IPS-18c (cell line): ENCODE results near the gene ALOXE3.
A peak's percentile ranks its signal among the peaks of the same experiment; 100 is the strongest.
"Not testable (repeated sequence)": the region's sequence is repeated elsewhere in the genome, so short reads cannot be mapped to it uniquely, and the experiment has no call there.

ENCODE experiments used
- H3K4me3 ChIP-seq: 2 replicates; pipeline ENCODE4 v1.7.0; 2013; ENCODE audit warnings: low read depth, mild to moderate bottlenecking, low read length, moderate library complexity; ENCODE audit not compliant: insufficient read depth
- H3K9me3 ChIP-seq: one replicate; pipeline ENCODE4 v1.6.1; 2013; ENCODE audit warnings: mild to moderate bottlenecking, low read length, moderate library complexity; ENCODE audit not compliant: control insufficient read depth, insufficient read depth

Gene ALOXE3

GRCh38 chr17:8118769-8119580 lies 661 bp upstream of the ALOXE3 start:
- H3K9me3 ChIP-seq, result no peaks in the 10 kb centered on the region
- peak overlapping the region; percentile 87 for H3K4me3 ChIP-seq

GRCh38 chr17:8117367-8117979 lies 841 bp downstream of the ALOXE3 start:
- Histone ChIP-seq H3K9me3 (no peaks in the 10 kb centered on the region), H3K4me3 (peak overlapping the region; percentile 87)

- H3K4me3 ChIP-seq, result no peak overlapping the region
- H3K9me3 ChIP-seq, result no peaks in the 10 kb centered on the region
These were observed 1.5 kb downstream of the ALOXE3 start for GRCh38 chr17:8116776-8117175.

- H3K4me3 ChIP-seq, result no peak overlapping the region
These were observed 7.4 kb downstream of the ALOXE3 start for GRCh38 chr17:8110907-8111306.

GRCh38 chr17:8110456-8110804 lies 7.9 kb downstream of the ALOXE3 start:
- no peaks in the 10 kb centered on the region for H3K9me3 ChIP-seq
- peak overlapping the region; percentile 74; the same call in 1 of the 2 replicates for H3K4me3 ChIP-seq

More at GRCh38 chr17:8110907-8111306, 7.4 kb downstream of the ALOXE3 start:
- no peaks in the 10 kb centered on the region for H3K9me3 ChIP-seq

GRCh38 chr17:8109661-8110455 lies 8.5 kb downstream of the ALOXE3 start:
- Histone ChIP-seq H3K4me3 (peak overlapping the region; percentile 74), H3K9me3 (no peaks in the 10 kb centered on the region)

GRCh38 chr17:8108972-8109660 lies 9.2 kb downstream of the ALOXE3 start:
- H3K9me3 ChIP-seq, result no peaks in the 10 kb centered on the region
- no peak overlapping the region for H3K4me3 ChIP-seq

- H3K4me3 ChIP-seq, H3K9me3 ChIP-seq: not testable (repeated sequence)
These were observed 11.3 kb downstream of the ALOXE3 start for GRCh38 chr17:8106980-8107379.

GRCh38 chr17:8105957-8106398 lies 12.3 kb downstream of the ALOXE3 start:
- H3K4me3 ChIP-seq, result no peak overlapping the region
- H3K9me3 ChIP-seq, result no peaks in the 10 kb centered on the region

- H3K9me3 ChIP-seq, result peaks cover 2% of the 10 kb centered on the region
- H3K4me3 ChIP-seq, result no peak overlapping the region
These were observed 13.4 kb downstream of the ALOXE3 start for GRCh38 chr17:8104911-8105310.

- Histone ChIP-seq H3K9me3 (peaks cover 2% of the 10 kb centered on the region), H3K4me3 (no peak overlapping the region)
These were observed 14.8 kb downstream of the ALOXE3 start for GRCh38 chr17:8103549-8103948.

GRCh38 chr17:8101721-8102120 lies 16.6 kb downstream of the ALOXE3 start:
- Histone ChIP-seq H3K4me3 (no peak overlapping the region), H3K9me3 (peaks cover 2% of the 10 kb centered on the region)

GRCh38 chr17:8100763-8101162 lies 17.6 kb downstream of the ALOXE3 start:
- Histone ChIP-seq H3K9me3 (peaks cover 2% of the 10 kb centered on the region), H3K4me3 (no peak overlapping the region)

- peaks cover 2% of the 10 kb centered on the region for H3K9me3 ChIP-seq
- H3K4me3 ChIP-seq, result no peak overlapping the region
These were observed 18.2 kb downstream of the ALOXE3 start for GRCh38 chr17:8100111-8100510.

- Histone ChIP-seq H3K9me3 (peaks cover 2% of the 10 kb centered on the region), H3K4me3 (no peak overlapping the region)
These were observed 21.8 kb downstream of the ALOXE3 start for GRCh38 chr17:8096541-8096940.

GRCh38 chr17:8095361-8095760 lies 23.0 kb downstream of the ALOXE3 start:
- H3K4me3 ChIP-seq, result no peak overlapping the region

GRCh38 chr17:8091033-8091687 lies 27.2 kb downstream of the ALOXE3 start:
- H3K9me3 ChIP-seq, result peaks cover 2% of the 10 kb centered on the region
- no peak overlapping the region; the same call in 1 of the 2 replicates for H3K4me3 ChIP-seq

More at GRCh38 chr17:8095361-8095760, 23.0 kb downstream of the ALOXE3 start:
- H3K9me3 ChIP-seq, result no peaks in the 10 kb centered on the region
